NCI-H187 (cell line): Measurements from ENCODE around the gene MPPE1.

Source experiments
- DNase-seq, 2 experiments: peaks; one replicate each; lab custom pipeline; 2025; lab: John Stamatoyannopoulos, UW

MPPE1 gene

DNA sequence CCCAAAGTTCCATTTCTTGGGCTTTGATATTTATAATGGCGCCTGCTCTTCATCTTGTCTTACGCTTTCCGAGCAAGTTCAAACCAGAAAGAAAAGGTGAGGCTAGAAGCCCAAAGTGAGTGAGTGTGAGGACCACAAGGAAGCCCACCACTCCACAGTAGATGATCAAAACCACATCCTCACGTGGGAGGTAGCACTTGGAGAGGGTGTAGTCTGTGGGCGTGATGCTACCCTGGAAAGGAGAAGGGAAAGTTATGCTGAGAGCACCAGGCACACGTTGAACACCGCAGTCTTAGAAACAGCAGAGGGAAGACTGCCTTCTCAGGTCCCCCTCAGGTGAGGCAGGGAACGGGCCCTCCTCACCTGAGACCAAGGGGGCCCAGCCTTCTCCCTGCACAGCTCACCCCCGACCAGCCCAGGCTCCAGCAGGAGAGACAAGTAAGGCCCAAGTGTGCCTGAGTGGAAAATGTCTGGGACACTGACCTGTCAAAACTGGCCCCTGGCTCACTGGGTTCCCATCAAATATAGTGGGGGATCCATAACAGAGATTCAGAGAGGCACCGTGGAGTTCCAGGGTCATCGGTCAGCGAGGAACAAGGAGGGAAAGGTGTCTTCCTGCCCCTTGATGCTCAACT is 23.6 kb downstream of the MPPE1 start:
- no peak for DNase-seq

DNA sequence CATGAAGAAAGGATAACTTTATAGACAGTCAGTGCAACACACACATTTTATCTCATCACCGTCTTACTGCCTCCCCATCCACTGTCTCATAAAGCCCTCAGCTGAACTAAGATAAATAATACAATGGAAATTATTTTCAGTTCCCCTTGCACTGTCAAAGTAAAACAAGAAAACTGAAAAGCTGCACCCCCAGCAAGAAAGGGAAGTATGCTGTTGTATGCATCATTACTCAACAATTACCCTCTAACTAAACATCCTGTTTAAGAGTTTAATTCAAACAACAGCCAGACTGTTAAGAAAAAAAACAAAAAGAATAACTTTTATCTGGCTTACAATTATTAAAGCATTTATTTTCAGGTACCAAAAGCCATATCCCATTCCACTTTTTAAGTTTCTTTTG is 25.0 kb downstream of the MPPE1 start:
- no peak for DNase-seq

DNA sequence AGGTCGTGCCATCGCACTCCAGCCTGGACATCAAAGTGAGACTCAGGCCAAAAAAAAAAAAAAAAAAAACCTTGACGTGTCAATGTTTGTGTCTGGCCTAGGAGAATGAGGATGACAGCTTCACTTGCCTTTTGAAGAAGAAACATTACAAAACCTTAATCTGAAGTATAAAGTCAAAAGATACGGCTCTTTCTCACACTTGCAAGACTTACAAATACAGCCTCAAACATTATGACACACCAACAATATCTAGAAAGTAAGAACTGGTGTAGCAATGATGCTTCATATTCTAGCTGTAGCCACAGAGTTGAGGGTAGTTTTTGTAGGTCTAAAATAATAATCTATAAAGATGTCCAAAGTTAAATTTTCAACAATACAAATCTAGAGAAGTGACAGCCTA is 25.5 kb downstream of the MPPE1 start:
- DNase-seq: no peak

DNA sequence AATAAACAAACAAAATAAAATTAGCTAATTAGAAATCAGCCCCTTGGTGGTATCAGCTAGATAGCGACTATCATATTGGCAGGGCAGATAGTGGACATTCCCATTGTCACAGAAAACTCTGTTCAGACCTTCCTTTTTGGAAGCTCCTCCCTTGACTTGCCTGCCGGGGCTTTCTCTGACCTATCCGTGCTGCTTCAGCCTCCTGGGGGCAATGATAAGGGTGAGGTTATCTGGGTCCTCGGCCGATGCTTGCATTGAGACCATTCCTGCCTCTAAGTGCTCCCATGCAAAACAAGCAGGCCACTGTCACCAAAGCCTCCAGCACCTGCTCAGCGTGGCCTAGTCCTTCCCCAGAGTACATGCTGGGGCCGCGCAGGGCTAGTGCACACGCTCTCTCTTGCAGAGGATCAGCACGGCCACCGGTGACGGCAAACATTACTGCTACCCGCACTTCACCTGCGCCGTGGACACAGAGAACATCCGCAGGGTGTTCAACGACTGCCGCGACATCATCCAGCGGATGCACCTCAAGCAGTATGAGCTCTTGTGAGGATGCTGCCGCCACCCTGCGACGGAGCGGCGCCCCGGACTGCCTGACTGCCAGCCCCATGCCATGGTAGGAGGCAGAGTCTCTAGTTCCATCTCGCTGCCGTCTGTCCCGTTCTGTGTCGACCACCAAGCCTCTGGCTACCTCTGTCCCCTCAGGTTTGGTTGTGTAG is 27.4 kb downstream of the MPPE1 start:
- no peak for DNase-seq

DNA sequence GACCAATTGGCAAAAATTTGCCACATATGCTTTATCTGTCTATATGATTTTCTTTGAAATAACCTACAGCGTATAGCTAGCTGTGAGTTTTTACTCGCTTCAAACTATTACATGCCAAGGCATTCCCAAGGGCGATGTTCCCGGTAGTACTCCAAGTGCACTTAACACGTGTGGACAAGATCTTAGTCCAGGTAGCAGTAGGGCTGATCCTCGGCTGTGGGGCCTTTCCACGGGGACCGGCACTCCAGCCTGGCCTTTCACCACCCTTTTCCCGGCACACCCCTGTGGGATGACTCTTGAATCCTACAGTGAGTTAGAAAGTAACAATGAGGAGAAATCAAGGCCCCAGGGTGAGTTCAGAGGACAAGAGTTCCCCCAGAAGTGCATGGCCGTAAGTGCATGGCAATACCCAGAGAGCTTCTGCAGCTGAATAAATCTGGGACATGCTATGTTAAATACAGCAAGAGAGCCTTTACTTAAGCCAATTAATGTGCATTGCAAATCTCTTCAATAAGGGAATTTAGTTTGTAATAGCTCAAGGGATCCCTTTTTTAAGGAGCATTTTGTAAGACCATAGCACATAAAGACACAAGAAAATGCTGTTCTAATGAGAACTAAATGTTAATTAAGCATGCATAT is 30.5 kb downstream of the MPPE1 start:
- DNase-seq: no peak

DNA sequence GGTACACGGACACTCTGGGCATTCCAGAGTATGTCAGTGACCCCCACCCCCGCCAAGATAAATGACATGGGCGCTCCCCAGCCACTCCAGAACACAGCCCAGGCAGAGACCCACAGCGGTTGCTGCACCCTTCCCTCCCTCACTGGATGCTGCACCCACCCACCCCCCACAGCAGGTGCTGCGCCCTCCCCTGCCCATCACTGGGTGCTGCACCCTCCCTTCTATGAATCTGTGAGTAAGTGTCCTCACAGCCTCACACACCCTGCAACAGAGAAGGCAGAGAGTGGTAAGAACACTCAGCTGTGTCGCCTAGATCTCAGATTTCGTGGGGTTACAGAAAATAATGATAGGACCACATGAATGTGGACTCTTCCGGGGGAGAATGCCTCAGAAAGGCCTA is 33.4 kb downstream of the MPPE1 start:
- DNase-seq: no peak

DNA sequence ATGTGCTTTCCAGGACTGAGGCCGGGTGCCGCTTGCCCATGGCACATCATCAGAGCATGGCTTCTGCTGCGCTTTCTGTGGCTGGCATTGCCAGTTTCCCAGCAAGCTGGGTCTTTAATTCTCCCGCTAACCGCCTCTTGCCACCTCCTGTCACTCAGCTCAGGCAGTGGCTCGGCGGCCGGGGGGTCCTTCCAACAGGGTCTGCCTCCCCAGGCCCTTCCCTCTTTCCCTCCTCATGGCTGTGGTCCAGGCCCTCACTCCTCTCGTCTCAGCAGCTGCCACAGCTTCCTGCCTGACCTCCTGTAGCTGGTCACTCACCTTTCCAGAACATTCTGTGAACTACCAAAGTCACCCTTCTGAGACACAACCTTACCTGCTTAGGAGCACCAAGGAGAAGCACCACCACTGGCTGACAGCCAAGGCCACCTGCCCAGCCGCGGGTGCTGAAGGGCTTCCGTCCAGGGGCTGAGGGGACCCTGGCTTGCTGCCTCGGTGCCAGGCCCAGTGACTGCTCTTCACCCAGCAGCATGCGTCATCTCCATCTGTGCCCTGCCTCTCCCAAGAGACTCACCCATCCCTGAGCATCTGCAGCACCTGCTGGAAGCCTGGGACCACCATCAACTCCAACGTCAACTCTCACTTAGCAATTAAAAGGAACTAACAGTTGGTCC is 34.3 kb downstream of the MPPE1 start:
- no peak for DNase-seq

DNA sequence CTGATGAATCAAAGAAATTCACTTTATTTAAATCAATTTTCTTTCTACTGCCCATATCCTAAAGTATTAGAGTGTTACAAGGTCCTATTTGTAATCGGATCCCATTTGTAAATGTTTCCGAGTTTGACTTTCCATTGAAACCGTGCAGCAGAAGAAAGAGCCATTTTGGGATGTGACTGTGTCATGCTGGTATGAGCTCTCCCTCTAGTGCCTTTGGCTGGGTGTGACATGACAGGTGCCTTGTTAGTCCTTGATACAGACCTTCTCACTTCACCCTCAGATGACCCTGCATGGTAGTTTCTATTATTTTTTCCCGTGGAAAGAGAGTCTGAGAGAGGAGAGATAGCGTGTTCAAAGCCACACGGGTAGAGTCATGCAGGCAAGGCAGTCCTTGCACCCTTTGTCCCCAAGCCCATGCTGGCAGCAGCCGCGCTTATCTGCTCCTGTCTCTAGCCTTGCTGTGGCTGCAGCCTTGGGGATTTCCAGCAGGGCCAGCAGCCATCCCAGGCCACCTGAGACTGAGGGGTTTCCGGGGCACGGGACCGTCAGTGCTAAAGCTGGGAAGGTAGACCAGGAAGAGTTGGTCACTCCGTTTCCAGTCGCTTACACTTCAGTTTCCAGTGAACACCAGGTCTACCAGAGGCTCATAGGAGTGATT is 35.5 kb downstream of the MPPE1 start:
- DNase-seq: no peak

DNA sequence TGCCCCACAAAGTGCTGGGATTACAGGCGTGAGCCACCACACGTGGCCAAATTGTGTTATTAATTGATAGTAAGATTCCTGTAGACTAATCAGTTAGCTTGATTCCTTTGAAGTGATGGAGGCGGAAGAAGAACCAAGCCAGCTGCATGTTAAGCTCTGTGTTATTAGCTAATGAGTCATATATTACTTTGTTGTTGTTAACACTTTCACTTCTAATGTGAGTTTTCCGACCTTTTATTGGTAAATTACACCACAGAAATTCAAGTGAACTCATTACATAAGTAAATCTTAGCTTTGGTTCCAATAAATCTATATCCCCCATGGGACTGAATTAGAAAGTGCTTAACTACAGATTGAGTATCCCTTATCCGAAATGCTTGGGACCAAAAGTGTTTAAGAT is 36.6 kb downstream of the MPPE1 start:
- no peak for DNase-seq

DNA sequence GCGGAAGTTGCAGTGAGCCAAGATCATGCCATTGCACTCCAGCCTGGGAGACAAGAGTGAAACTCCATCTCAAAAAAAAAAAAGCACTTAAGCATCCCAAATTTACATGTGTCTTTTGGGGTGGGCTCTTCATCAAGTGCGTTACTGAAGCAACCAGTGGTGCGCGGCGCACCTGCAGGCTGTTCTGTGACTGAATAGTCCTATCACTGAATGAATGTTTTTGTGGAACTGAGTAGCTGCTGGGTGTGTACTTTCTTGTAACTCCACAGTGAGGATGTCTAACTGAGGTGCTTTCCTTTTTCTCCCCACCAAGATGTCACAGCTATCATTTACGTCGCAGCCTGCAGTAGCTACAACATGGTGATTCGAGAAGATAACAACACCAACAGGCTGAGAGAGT is 39.9 kb downstream of the MPPE1 start:
- DNase-seq: no peak

DNA sequence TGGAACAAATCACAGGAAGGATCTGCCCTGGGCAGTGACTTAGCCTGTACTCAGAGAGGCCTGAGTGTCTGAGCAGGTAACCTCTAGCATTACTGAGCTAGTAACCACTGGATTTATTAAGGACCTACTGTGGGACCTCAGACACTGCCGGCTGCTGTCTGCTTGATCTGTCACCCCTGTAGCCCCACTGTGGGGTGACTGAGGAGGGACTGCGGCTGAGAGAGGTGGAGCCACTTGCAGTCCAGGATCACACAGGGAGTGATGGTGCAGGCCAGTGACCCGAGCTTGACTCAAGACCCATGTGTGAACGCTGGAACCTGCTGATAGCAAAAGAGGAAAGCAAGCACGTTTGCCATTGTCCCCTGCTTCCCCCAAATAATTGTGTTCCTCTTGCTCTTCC is 41.4 kb downstream of the MPPE1 start:
- DNase-seq: no peak

DNA sequence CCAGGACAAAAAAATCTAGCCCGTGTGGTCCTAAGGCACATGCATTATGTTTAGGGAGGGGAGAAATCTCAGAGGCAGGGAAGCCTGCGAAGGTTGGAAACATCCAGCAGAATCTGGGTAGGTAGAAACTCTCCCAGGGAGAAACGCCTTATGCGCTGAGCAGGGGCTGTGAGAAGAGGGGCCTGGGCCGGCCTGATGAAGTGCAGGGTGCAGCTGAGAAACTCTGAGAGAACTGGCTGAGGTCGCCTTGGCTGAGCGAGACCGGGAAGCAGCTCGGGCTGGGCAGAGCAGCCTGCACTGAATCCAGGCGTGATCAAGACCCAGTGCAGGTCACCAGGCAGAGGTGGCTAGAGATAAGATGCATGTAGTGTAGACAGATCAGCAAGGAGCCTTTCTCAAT is 41.8 kb downstream of the MPPE1 start:
- DNase-seq: no peak

DNA sequence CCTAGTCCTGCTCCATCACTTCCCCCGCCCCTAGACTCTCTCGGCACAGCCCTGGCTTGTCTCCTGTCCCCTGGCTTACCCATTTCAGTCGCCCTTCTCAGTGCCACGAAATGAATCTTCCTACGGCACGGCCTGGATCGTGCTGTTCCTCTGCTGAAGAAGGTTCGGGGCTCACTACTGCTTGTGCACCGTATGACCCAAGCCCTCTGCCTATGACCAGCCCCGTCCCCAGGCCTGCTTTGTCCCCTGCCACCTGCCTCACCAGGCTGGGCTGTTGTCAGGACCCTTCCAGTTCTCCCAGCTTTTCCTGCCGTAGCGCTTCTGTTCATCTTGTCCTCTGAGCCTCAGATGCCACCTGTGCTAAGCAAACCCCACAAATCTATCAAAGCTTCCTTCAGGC is 43.0 kb downstream of the MPPE1 start:
- no peak for DNase-seq

DNA sequence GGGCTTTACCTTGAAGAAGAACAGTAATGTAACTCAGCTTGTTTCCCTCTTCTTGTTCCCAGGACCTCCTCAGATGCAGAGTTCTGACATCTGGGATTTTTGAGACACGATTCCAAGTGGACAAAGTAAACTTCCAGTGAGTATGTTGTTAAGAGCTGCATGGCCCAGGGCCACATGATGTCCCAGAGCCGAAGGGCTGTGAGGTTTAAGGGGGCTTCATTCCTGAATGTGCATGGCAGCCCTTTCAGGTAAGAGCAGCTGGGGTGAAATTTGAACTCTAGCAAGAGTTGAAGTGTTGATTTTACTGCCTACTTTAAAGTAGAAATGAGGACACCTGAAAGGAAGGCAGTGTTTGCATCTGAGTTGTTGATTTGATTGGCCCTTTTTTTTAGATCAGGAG is 43.6 kb downstream of the MPPE1 start:
- no peak for DNase-seq

DNA sequence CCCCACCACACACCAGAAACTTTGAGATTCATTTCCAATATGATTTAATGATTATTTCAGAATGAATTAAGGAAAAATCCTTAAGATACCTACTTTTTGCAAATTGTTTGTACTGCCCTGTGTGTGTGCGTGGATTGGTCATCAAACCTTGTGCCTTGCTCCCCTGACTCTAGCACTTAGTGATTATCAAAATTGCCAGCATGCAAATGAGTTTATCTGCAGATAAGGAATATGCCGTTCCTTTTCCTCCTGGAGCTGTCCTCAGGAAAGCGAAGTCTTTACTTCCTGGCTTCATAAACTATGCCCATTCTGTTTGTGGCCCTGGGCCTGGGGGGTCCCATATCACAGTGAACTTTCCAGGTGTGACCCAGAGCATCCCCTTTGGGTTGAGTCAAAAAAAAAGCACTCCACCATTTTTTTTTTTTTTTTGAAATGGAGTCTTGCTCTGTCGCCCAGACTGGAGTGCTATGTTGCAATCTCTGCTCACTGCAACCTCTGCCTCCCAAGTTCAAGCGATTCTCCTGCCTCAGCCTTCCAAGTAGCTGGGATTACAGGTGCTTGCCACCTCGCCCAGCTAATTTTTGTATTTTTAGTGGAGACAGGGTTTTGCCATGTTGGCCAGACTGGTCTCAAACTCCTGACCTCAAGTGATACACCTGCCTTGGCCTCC is 45.5 kb downstream of the MPPE1 start:
- no peak for DNase-seq

DNA sequence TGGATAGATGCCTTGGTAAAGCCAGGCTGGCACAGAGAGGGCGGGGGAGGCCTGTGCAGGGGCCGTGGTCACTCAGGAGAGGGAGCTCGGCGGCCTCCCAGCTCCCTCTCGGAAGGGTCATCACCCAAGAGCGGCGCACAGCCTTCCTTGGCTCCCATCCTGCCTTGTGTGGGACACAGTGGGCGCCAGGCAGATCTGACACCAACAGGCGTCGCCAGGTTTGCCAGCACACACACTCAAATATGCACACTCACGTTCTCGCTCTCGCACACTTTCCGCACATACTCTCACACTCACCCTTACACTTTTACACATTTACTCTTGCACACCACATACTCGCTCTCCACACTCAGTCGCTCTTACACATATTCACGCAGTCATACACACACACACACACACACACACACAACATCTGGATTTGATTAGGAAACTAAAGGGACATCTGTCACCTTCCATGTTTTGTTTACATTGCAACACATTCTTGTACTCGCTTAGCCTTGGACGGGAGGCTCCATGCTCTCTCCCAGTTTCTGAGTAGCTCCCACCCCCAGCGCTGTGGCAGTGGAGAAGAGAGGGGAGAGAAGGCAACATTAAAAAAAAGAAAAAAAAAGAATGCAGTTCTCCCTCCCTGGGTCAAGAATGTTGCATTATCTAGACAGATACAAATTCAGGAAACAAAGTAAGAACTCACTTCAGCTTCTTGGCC is 46.4 kb downstream of the MPPE1 start:
- DNase-seq: no peak

DNA sequence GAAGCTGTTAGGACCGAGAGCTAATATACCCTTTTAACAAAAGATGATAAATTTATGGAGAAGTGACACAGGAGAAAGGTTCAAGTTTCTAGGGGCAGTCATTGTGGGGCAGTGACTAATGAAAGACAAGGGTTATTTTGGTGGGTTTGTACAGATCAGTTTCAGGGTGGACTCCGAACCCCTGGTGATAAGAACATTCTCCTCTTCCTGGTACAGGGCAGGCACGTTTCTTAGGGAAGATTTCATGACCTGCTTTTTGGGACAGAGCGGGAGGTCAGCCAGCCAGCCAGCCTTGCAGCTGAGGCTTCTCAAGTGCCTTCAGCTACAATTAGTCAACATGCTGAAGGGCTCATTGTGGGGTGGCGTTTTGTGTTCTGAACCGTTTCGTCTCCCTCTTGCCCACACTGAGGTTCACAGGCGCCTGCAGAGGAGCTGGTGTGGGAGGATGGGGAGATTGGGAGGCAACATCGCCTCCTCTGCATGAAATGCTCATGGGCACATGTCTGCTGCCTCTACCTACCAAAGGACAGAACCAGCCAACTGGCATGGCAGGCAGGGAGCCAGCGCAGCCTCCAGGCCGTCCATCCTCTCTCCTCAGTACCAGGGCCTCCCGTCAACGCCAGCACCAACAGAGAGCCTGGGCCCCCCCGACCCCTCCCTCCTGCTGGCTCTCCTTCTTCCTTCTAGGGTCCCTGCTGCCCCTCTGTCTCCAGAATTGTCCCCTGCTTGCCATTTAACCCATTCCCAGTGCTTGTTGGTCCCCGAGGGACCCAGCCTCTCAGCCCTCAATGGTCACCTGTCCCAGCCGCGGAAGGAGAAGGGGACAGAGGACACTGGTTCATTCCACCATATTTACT is 47.3 kb downstream of the MPPE1 start:
- no peak for DNase-seq

DNA sequence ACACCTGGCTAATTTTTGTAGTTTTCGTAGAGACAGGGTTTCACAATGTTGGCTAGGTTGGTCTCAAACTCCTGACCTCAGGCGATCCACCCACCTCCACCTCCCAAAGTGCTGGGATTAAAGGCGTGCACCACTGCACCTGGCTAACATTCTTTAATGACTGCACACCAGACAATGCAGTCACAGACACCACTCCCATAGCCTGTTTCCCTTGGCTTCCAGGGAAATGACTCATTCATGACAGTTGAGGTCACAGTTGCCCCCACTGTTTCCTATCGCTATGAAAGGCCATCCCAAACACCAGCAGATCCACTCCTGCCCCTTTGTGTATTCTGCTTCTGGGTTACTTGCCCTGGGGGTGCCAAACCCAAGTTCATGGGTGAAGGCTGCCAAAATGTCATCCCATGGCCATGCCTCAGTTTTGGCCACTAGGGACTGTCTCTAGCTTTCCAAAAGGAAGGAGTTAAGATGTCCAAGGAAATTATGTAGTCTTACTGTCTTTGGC is 48.2 kb downstream of the MPPE1 start:
- DNase-seq: no peak

DNA sequence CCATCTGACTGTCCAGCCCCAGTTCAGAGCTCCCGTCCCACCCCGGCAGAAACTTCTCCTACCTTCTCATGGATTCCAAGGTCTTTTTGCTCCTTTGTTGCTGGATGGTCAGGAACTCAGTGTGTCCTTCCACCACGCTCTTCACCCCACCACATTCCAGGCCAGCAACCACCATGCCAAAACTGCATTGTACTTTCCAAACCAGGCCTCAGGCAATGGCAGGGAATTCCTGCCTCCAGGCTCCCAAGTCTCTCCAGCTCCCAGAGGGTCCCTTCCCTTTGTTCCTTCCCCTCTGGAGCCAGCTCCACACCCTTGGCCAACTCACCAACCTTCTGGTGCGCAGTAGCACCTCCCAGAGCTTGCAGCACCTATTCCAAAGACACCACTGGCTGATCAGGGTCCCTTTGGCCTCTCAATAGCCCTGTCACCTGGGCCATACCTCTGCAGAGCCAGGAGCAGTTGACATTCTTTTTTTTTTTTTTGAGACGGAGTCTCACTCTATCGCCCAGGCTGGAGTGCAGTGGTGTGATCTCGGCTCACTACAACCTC is 48.8 kb downstream of the MPPE1 start:
- DNase-seq: no peak
